Gastroesophageal sphincter (tissue), 4 donors: ENCODE data around the gene TNS1. TPM values are rescaled to one million over a fixed set of nuclear protein-coding genes. Genes with fewer than 3 reads are reported as not detected.

Source experiments
- ATAC-seq: fragments of 150-250 bp; one replicate; pipeline ENCODE4 v1.9.1; 2016; ENCODE audit warnings: mild to moderate bottlenecking, moderate library complexity
- H3K27ac ChIP-seq, 4 donors: fragments of 200-600 bp; sonication (generic) in 3 of 4; 1 replicate in 3 of 4; 2 replicates in 1 of 4; pipeline ENCODE4 v1.5.1; 2016 to 2019
- H3K27me3 ChIP-seq: fragments of 200-600 bp; sonication (generic); one replicate; pipeline ENCODE4 v1.5.1; 2019
- H3K36me3 ChIP-seq, 2 donors: fragments of 200-600 bp; sonication (generic); one replicate each; pipeline ENCODE4 v1.5.1; 2019; ENCODE audit warnings: control low read depth in 1 of 2
- H3K4me1 ChIP-seq, 3 donors: fragments of 200-600 bp; sonication (generic); 1 replicate in 2 of 3; 2 replicates in 1 of 3; pipeline ENCODE4 v1.5.1; 2016 to 2019; ENCODE audit warnings: control low read depth in 2 of 3
- H3K4me3 ChIP-seq, 2 donors: fragments of 200-600 bp; sonication (generic); one replicate each; pipeline ENCODE4 v1.5.1; 2019; ENCODE audit warnings: mild to moderate bottlenecking in 1 of 2, moderate library complexity in 1 of 2
- H3K9me3 ChIP-seq, 3 donors: fragments of 200-600 bp; sonication (generic); one replicate each; pipeline ENCODE4 v1.5.1; 2017 to 2019; ENCODE audit warnings: control low read depth in 2 of 3
- CTCF ChIP-seq, 4 experiments: fragments of 200-600 bp in 2 of 4; fragments of 450-650 bp in 2 of 4; sonication (generic) in 1 of 4; IDR thresholded peaks; one replicate each; pipeline ENCODE4 v1.5.1; 2017 to 2019; ENCODE audit warnings: antibody characterized with exemption in 4 of 4, mild to moderate bottlenecking in 2 of 4, moderate library complexity in 2 of 4
- EP300 ChIP-seq: sonication (generic); formaldehyde crosslinking; IDR thresholded peaks from one replicate; pipeline ENCODE4 v1.6.1; 2017; ENCODE audit warnings: antibody characterized with exemption, mild to moderate bottlenecking
- POLR2A ChIP-seq, 2 donors: fragments of 450-650 bp; IDR thresholded peaks; one replicate each; pipeline ENCODE4 v1.6.1; 2017; ENCODE audit warnings: antibody characterized with exemption in 2 of 2, mild to moderate bottlenecking in 2 of 2, moderate library complexity in 1 of 2
- POLR2AphosphoS5 ChIP-seq: sonication (generic); formaldehyde crosslinking; IDR thresholded peaks from one replicate; pipeline ENCODE4 v1.6.1; 2017; ENCODE audit warnings: antibody characterized with exemption
- WGBS, 2 donors: methylation state at CpG; one replicate each; pipeline ENCODE4 v1.1.5; 2018; ENCODE audit warnings: low coverage in 1 of 2; 5-methylcytosine and 5-hydroxymethylcytosine counted together
- total RNA-seq, 4 donors: library from RNA; depleted of rRNA; stranded (reverse); fragments of >200 nt; gene quantifications; one replicate each; pipeline ENCODE4 v1.1.0, GENCODE V29; 2016

Gene TNS1
- total RNA-seq, 4 donors from 2014 or later, result 825 to 2,193 (median 1,462) TPM

- H3K27me3 ChIP-seq, result no peaks in the 10 kb centered on the region
- ATAC-seq, result peak; percentile 5
- 16 to 60% methylated on average over 2 to 4 of the region's 10 CpGs for WGBS, 2 donors
Observed at GRCh38 chr2:217905395-217905794, 97.4 kb downstream of the TNS1 start.

GRCh38 chr2:217904614-217904965, 98.2 kb downstream of the TNS1 start:
- TF ChIP-seq CTCF (IDR thresholded peaks at IDR 0.05), result no peak
- TF ChIP-seq POLR2AphosphoS5, result peak; percentile 3
- H3K36me3 ChIP-seq, result peaks cover 0 to 40% of the 10 kb centered on the region in 2 donors
- no peak for ATAC-seq
- no peaks in the 10 kb centered on the region for H3K27me3 ChIP-seq
- peaks cover 44 to 100% (median 96%) of the 10 kb centered on the region in 3 donors for H3K4me1 ChIP-seq
- H3K4me3 ChIP-seq, result peak overlapping the region in 1 of 2 donors; percentile 28
- H3K9me3 ChIP-seq, result no peaks in the 10 kb centered on the region
- peak overlapping the region; percentile 97 to 99 (median 97) for H3K27ac ChIP-seq
- 20 to 22% methylated on average over 4 to 5 of the region's 5 CpGs for WGBS, 2 donors

More at GRCh38 chr2:217905395-217905794, 97.4 kb downstream of the TNS1 start:
- peaks cover 0 to 32% of the 10 kb centered on the region in 2 donors for H3K36me3 ChIP-seq
- peaks cover 47 to 100% (median 96%) of the 10 kb centered on the region in 3 donors for H3K4me1 ChIP-seq
- H3K9me3 ChIP-seq, result no peaks in the 10 kb centered on the region
- TF ChIP-seq POLR2A (IDR thresholded peaks at IDR 0.05) (peak; percentile 32 to 39), EP300 (no peak), POLR2AphosphoS5 (peak; percentile 58), CTCF (IDR thresholded peaks at IDR 0.05) (no peak)
- H3K27ac ChIP-seq, result peak overlapping the region; percentile 97 to 99 (median 97)
- H3K4me3 ChIP-seq, result peak overlapping the region in 1 of 2 donors; percentile 28

- 26 to 35% methylated on average over 2 to 8 of the region's 11 CpGs for WGBS, 2 donors
- no peaks in the 10 kb centered on the region for H3K27me3 ChIP-seq
- TF ChIP-seq POLR2A (IDR thresholded peaks at IDR 0.05) (peak in 1 of 2 donors; percentile 20), CTCF (IDR thresholded peaks at IDR 0.05) (peak in 1 of 4 experiments; percentile 9), EP300 (no peak), POLR2AphosphoS5 (peak; percentile 88)
- peak overlapping the region in 1 of 2 donors; percentile 28 for H3K4me3 ChIP-seq
- ATAC-seq, result peak; percentile 36
- H3K36me3 ChIP-seq, result peaks cover 0 to 46% of the 10 kb centered on the region in 2 donors
- H3K4me1 ChIP-seq, result peaks cover 44 to 100% (median 96%) of the 10 kb centered on the region in 3 donors
- H3K9me3 ChIP-seq, result no peaks in the 10 kb centered on the region
- peak overlapping the region; percentile 97 to 99 (median 97) for H3K27ac ChIP-seq
Observed at GRCh38 chr2:217903859-217904613, 98.8 kb downstream of the TNS1 start.

GRCh38 chr2:217903142-217903858, 99.5 kb downstream of the TNS1 start:
- Histone ChIP-seq H3K27ac (peak overlapping the region; percentile 97 to 99 (median 97)), H3K9me3 (no peaks in the 10 kb centered on the region), H3K4me3 (peak overlapping the region in 1 of 2 donors; percentile 28), H3K27me3 (no peaks in the 10 kb centered on the region), H3K36me3 (peaks cover 0 to 50% of the 10 kb centered on the region in 2 donors), H3K4me1 (peaks cover 44 to 100% (median 96%) of the 10 kb centered on the region in 3 donors)
- no peak for ATAC-seq
- 9 to 47% methylated on average over 6 to 8 of the region's 8 CpGs for WGBS, 2 donors
- TF ChIP-seq POLR2A (IDR thresholded peaks at IDR 0.05) (peak in 1 of 2 donors; percentile 5), EP300 (no peak)

- Histone ChIP-seq H3K4me1 (peaks cover 41 to 100% (median 91%) of the 10 kb centered on the region in 3 donors), H3K27ac (peak overlapping the region; percentile 97 to 99 (median 97)), H3K27me3 (no peaks in the 10 kb centered on the region), H3K36me3 (peaks cover 0 to 57% of the 10 kb centered on the region in 2 donors), H3K4me3 (peak overlapping the region in 1 of 2 donors; percentile 28), H3K9me3 (no peaks in the 10 kb centered on the region)
- peak; percentile 58 for ATAC-seq
- WGBS, 2 donors, result 2 to 6% methylated on average over 8 to 9 of the region's 19 CpGs
- TF ChIP-seq EP300 (no peak), POLR2A (IDR thresholded peaks at IDR 0.05) (peak in 1 of 2 donors; percentile 15), POLR2AphosphoS5 (peak; percentile 78), CTCF (IDR thresholded peaks at IDR 0.05) (peak in 1 of 4 experiments; percentile 1)
Observed at GRCh38 chr2:217902379-217903141, 100.2 kb downstream of the TNS1 start.
